Measurements from ENCODE around the gene NRCAM. TPM values are rescaled to one million over a fixed set of nuclear protein-coding genes. Genes with fewer than 3 reads are reported as not detected.
"Not testable (repeated sequence)": the region's sequence is repeated elsewhere in the genome, so short reads cannot be mapped to it uniquely, and the experiment has no call there.

NRCAM gene
- total RNA-seq, 4 donors from 2014 or later = 1.3 to 4.7 (median 2.2) TPM

DNA sequence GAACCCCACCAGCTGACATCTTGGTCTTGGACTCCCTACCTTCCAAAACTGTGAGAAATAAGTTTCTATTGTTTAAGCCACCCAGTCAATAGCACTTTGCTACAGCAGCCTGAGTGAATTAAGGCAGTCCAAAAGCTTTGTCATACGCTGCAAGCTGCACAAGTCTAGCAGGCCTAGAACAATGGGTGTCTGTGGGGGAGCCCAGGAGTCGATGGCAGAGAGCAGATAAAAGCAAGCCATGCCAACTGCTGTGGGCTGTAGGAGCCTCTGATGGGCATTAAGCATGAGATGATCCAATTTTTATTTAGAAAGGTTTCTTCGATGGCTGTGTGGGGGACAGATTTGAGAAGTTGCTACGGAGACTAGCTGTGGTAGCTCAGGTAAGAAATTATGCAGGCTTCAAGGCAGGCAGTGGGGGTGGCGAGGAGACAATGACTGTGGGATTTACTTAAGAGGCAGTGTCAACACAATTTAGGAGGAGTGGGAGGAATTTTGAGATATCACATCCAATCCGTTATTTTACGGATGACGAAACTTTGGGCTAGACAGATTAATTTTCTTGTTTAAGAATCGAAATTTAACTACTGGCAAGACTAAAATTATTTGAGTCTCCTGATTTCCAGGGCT, 110.4 kb downstream of the NRCAM start:
- TF ChIP-seq CTCF (IDR thresholded peaks at IDR 0.05) = no peak
- no peak for TF ChIP-seq EP300 (IDR thresholded peaks at IDR 0.05)
- TF ChIP-seq POLR2AphosphoS5 (IDR thresholded peaks at IDR 0.05) = no peak
- TF ChIP-seq POLR2A (IDR thresholded peaks at IDR 0.05) = no peak
- Histone ChIP-seq H3K4me1 (no peaks in the 10 kb centered on the region), H3K36me3 (no peaks in the 10 kb centered on the region), H3K27ac (no peak overlapping the region), H3K27me3 (no peaks in the 10 kb centered on the region), H3K4me3 (no peak overlapping the region), H3K9me3 (no peaks in the 10 kb centered on the region)
- WGBS, 2 donors (ENCODE audit: low coverage in 1 of 2) = 70 to 84% methylated on average over 7 of the region's 9 CpGs
- no peak for ATAC-seq

- Histone ChIP-seq H3K27me3 (no peaks in the 10 kb centered on the region), H3K36me3 (no peaks in the 10 kb centered on the region), H3K4me1 (no peaks in the 10 kb centered on the region), H3K4me3 (no peak overlapping the region), H3K27ac (no peak overlapping the region), H3K9me3 (no peaks in the 10 kb centered on the region)
- 74 to 77% methylated on average over 3 to 9 of the region's 9 CpGs for WGBS, 2 donors (ENCODE audit: low coverage in 1 of 2)
- no peak for ATAC-seq
- no peak for TF ChIP-seq POLR2AphosphoS5 (IDR thresholded peaks at IDR 0.05)
- TF ChIP-seq POLR2A (IDR thresholded peaks at IDR 0.05) = no peak
- TF ChIP-seq CTCF (IDR thresholded peaks at IDR 0.05) = no peak
- TF ChIP-seq EP300 (IDR thresholded peaks at IDR 0.05) = no peak
Observed at GRCh38 chr7:108340856-108341411, 115.3 kb downstream of the NRCAM start.

- ATAC-seq, H3K27ac ChIP-seq: not testable (repeated sequence)
Observed at GRCh38 chr7:108340406-108340805, 115.8 kb downstream of the NRCAM start.

GRCh38 chr7:108335269-108335918, 120.8 kb downstream of the NRCAM start:
- Histone ChIP-seq H3K9me3 (no peaks in the 10 kb centered on the region), H3K36me3 (no peaks in the 10 kb centered on the region), H3K4me3 (no peak overlapping the region), H3K27me3 (no peaks in the 10 kb centered on the region), H3K27ac (no peak overlapping the region), H3K4me1 (no peaks in the 10 kb centered on the region)
- no peak for ATAC-seq
- TF ChIP-seq POLR2A (IDR thresholded peaks at IDR 0.05) = no peak
- TF ChIP-seq EP300 (IDR thresholded peaks at IDR 0.05) = no peak
- no peak for TF ChIP-seq POLR2AphosphoS5 (IDR thresholded peaks at IDR 0.05)
- TF ChIP-seq CTCF (IDR thresholded peaks at IDR 0.05) = no peak
- 17% methylated on average over 1 of the region's 1 CpG; no CpG with 5 or more reads in 1 of the 2 donors for WGBS, 2 donors (ENCODE audit: low coverage in 1 of 2)

More at GRCh38 chr7:108340406-108340805, 115.8 kb downstream of the NRCAM start:
- H3K4me1 ChIP-seq, H3K9me3 ChIP-seq, H3K36me3 ChIP-seq, H3K27me3 ChIP-seq, H3K4me3 ChIP-seq: not testable (repeated sequence)
- WGBS, 2 donors (ENCODE audit: low coverage in 1 of 2) = 82 to 90% methylated on average over 2 to 5 of the region's 6 CpGs

DNA sequence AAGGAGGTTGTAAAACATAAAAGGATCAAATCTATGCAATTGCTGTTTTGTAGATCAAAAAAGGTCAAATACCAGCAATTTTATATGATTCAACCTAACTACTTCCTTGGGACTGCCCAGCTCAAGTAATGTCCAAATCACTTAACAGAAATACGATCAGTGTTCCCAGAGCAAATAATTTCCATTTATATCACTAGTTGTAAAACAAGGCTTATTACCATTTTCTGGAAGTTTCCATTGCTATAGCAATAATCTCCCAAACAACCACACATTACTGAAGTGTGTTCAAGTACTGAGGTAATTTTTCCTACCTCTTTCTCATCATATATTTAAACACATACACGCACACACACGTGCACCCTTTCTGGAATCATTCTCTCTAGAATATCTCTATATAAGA, 123.3 kb downstream of the NRCAM start:
- no peak overlapping the region for H3K27ac ChIP-seq
- no peaks in the 10 kb centered on the region for H3K36me3 ChIP-seq
- TF ChIP-seq POLR2A (IDR thresholded peaks at IDR 0.05) (no peak), EP300 (IDR thresholded peaks at IDR 0.05) (no peak), CTCF (IDR thresholded peaks at IDR 0.05) (no peak), POLR2AphosphoS5 (IDR thresholded peaks at IDR 0.05) (no peak)
- WGBS, 2 donors (ENCODE audit: low coverage in 1 of 2) = 45 to 86% methylated on average over 3 of the region's 3 CpGs
- no peaks in the 10 kb centered on the region for H3K4me1 ChIP-seq
- no peak for ATAC-seq
- H3K4me3 ChIP-seq = no peak overlapping the region
- no peaks in the 10 kb centered on the region for H3K9me3 ChIP-seq
- no peaks in the 10 kb centered on the region for H3K27me3 ChIP-seq

Measured in gastroesophageal sphincter (tissue), 4 donors.